Measurements from ENCODE around the gene TIGIT.

GRCh38 chr3:114336122-114336697 is 42.4 kb downstream of the TIGIT start:
- TF ChIP-seq, protein P1, sequence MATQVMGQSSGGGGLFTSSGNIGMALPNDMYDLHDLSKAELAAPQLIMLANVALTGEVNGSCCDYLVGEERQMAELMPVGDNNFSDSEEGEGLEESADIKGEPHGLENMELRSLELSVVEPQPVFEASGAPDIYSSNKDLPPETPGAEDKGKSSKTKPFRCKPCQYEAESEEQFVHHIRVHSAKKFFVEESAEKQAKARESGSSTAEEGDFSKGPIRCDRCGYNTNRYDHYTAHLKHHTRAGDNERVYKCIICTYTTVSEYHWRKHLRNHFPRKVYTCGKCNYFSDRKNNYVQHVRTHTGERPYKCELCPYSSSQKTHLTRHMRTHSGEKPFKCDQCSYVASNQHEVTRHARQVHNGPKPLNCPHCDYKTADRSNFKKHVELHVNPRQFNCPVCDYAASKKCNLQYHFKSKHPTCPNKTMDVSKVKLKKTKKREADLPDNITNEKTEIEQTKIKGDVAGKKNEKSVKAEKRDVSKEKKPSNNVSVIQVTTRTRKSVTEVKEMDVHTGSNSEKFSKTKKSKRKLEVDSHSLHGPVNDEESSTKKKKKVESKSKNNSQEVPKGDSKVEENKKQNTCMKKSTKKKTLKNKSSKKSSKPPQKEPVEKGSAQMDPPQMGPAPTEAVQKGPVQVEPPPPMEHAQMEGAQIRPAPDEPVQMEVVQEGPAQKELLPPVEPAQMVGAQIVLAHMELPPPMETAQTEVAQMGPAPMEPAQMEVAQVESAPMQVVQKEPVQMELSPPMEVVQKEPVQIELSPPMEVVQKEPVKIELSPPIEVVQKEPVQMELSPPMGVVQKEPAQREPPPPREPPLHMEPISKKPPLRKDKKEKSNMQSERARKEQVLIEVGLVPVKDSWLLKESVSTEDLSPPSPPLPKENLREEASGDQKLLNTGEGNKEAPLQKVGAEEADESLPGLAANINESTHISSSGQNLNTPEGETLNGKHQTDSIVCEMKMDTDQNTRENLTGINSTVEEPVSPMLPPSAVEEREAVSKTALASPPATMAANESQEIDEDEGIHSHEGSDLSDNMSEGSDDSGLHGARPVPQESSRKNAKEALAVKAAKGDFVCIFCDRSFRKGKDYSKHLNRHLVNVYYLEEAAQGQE (IDR thresholded peaks at IDR 0.05; ENCODE audit: insufficient read depth in 1 of 2, low read depth in 2 of 2, low read length in 2 of 2): no peak
- TF ChIP-seq POLR2AphosphoS5 (IDR thresholded peaks at IDR 0.05; ENCODE audit: low read depth, low read length): no peak
